GM19324 (cell line): ENCODE results near the gene TLE3.
A peak's percentile ranks its signal among the peaks of the same experiment; 100 is the strongest.

ENCODE experiments used
- ATAC-seq: cut with Tn5 transposase; IDR thresholded peaks from one replicate; pipeline ENCODE4 v1.9.1; 2021; ENCODE audit warnings: mild to moderate bottlenecking, moderate library complexity; ENCODE audit not compliant: unreplicated experiment, low FRiP score

Gene TLE3

GRCh38 chr15:70014860-70015490 is 82.7 kb downstream of the TLE3 start:
- peak; percentile 73 for ATAC-seq

DNA sequence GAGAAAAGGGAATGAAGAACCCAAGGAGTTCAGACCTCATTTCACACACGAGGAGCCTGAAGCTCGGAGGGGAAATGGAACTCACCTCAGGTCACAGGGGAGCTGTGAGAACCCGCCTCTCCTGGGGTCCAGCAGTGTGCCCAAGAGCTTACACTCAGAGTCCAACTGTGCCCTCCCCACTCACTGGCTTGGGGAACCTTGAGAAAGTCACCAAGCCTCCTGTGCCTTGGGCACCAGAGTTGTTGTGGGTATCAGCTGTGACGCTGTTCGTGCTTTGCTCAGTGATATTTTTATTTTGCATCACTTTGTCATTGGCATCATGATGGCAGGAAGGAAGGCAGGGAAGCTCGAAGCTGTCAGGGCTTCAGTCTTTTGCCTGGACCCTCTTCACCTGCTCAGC is 83.4 kb downstream of the TLE3 start:
- ATAC-seq, result no peak

DNA sequence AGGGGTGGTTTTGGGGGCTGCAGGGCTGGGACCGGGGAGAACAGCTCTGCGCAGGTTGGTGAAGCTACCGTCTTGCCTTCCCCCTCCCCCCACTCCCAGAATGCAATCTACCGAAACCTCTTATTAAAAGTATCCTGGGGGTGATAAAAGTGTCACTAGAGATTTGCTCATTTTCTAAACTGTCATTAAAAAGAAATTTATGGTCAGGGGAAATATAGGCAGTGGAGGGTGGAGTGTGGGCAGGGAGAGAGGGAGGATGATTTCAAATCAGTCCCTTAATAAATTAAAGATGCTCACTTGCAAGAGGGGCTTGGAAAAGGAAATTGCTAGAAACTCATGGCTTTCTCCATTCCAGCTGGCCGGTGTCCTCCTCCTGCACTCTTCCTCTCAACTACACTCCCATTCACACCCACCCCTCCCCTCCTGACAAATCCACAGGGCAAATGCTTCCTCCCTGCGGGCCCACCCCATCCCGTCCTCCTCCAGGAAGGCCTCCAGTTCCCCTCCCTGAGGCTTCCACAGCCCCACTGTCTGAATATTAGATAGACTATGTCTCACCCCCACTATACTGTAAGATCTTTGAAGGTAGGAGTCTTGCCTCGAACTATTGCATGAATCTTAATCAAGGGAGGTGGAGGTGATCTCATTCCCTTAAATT is 83.9 kb downstream of the TLE3 start:
- no peak for ATAC-seq

GRCh38 chr15:70012895-70013294 is 84.8 kb downstream of the TLE3 start:
- no peak for ATAC-seq

GRCh38 chr15:70008697-70009290 is 88.9 kb downstream of the TLE3 start:
- no peak for ATAC-seq

DNA sequence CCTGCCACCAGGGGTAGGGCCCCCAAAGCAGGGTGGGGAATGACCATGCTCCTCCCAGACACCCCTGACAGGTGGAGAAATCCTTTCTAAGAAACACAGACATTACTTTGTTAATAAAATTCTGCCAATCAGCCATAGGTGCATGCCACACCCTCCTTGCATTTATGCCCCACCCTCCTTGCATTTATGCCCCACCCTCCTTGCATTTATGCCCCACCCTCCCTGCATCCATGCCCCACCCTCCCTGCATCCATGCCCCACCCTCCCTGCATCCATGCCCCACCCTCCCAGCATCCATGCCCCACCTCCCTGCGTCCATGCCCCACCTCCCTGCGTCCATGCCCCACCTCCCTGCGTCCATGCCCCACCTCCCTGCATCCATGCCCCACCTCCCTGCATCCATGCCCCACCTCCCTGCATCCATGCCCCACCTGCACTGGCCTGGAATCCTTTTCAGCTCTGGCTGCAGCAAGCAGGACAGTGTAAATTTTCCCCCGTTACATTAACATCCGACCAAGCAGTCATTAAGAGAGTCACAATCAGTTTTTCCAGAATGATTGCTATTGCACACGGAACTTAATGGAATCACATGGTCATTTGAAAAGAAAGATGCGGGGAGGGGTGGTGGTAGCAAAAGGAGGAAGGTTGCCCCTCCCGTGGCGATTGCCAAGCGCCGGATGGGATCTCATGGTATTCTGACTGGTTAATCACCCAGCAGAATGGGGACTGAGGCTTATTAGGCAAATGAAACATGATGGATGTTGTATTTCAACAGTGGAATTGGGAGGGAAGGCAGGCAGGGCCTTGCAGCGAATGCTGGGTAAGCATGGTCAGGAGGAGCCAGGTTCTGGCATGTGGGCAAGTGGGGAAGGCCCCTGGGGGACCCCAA is 91.2 kb downstream of the TLE3 start:
- no peak for ATAC-seq

DNA sequence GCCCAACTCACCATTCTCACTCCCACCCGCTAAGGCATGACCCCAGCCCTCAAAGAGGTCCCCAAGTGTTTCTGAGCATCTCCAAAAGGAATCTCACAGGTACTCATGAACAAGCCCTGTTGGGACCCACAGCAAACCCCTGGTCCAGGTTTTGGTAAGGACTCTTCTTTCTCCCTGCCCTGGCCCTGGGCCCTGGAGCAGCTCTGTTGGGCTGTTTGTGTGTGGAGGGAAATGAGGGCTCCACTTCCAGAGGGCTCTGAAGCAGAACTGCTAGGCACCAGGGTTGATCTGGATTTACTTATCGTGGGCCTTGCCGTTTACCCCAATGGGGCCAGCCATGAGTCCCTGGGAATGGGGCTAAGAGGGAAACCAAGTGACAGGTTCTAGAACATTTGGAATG is 92.9 kb downstream of the TLE3 start:
- ATAC-seq, result no peak

GRCh38 chr15:70002897-70003296 is 94.8 kb downstream of the TLE3 start:
- no peak for ATAC-seq

- ATAC-seq, result no peak
These were observed 95.9 kb downstream of the TLE3 start for GRCh38 chr15:70001859-70002258.

GRCh38 chr15:69999392-70000085 is 98.2 kb downstream of the TLE3 start:
- no peak for ATAC-seq

- no peak for ATAC-seq
These were observed 99.0 kb downstream of the TLE3 start for GRCh38 chr15:69998541-69999391.

DNA sequence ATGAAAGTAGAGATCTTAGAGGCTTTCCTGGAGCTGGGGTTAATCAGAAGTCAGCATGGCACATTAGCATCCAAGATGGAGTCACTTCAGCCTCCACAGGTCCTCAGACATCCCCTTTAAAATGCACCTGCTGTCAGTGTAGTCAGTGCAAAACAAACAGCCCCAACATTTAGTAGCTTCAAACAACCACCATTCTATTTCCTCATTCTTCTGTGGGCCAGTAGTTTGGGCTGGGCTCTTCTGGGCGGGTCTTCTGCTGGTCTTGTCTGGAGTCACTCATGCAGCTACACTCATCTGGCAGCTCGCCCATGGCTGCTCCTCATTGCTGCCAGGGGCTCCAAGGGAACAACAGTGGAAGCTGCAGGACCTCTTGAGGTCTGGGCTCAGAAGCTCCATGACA is 99.9 kb downstream of the TLE3 start:
- no peak for ATAC-seq
